GM23338 (cell line): ENCODE measurements around the gene COA8. TPM values are rescaled to one million over a fixed set of nuclear protein-coding genes. Genes with fewer than 3 reads are reported as not detected.

Experiments
- ATAC-seq: fragments of 200-7000 bp; cut with Tn5 transposase; 3 replicates; pipeline ENCODE4 v1.9.1; 2020
- DNase-seq: peaks from one replicate; pipeline ENCODE4 v3.0.0-alpha.2; 2015; ENCODE audit warnings: low spot score
- H2AFZ ChIP-seq: fragments of 200-600 bp; sonication (generic); 2 replicates; pipeline ENCODE4 v1.8.0; 2016; ENCODE audit warnings: antibody characterized with exemption, mild to moderate bottlenecking, moderate library complexity
- H3F3A ChIP-seq: fragments of 200-600 bp; sonication (generic); replicated peaks from 2 replicates; pipeline ENCODE4 v1.8.0; 2017; ENCODE audit warnings: antibody characterized with exemption, mixed run types, low read depth
- H3K27ac ChIP-seq: fragments of 200-600 bp; sonication (generic); 2 replicates; pipeline ENCODE4 v1.6.1; 2016; ENCODE audit warnings: low read depth
- H3K27me3 ChIP-seq: fragments of 200-600 bp; sonication (generic); 2 replicates; pipeline ENCODE4 v1.8.0; 2016; ENCODE audit warnings: mild to moderate bottlenecking, mixed run types, moderate library complexity; ENCODE audit not compliant: insufficient read depth
- H3K36me3 ChIP-seq: fragments of 200-600 bp; sonication (generic); 2 replicates; pipeline ENCODE4 v1.8.0; 2016; ENCODE audit warnings: mild to moderate bottlenecking; ENCODE audit not compliant: insufficient read depth
- H3K4me1 ChIP-seq: fragments of 200-600 bp; sonication (generic); 2 replicates; pipeline ENCODE4 v1.8.0; 2016; ENCODE audit warnings: mild to moderate bottlenecking, moderate library complexity; ENCODE audit not compliant: insufficient read depth
- H3K4me2 ChIP-seq: fragments of 200-600 bp; sonication (generic); 2 replicates; pipeline ENCODE4 v1.7.1; 2017; ENCODE audit warnings: mixed run types
- H3K4me3 ChIP-seq: fragments of 200-600 bp; sonication (generic); 2 replicates; pipeline ENCODE4 v1.6.1; 2016; ENCODE audit warnings: mixed run types
- H3K79me2 ChIP-seq: fragments of 200-600 bp; sonication (generic); replicated peaks from 2 replicates; pipeline ENCODE4 v1.8.0; 2017; ENCODE audit warnings: mild to moderate bottlenecking; ENCODE audit not compliant: insufficient read depth
- H3K9me2 ChIP-seq: fragments of 200-600 bp; sonication (generic); 2 replicates; pipeline ENCODE4 v1.8.0; 2017; ENCODE audit not compliant: insufficient read depth
- H4K20me1 ChIP-seq: fragments of 200-600 bp; sonication (generic); replicated peaks from 2 replicates; pipeline ENCODE4 v1.8.0; 2017; ENCODE audit warnings: mild to moderate bottlenecking; ENCODE audit not compliant: insufficient read depth
- H3K27ac Mint-ChIP-seq: 2 replicates; pipeline ENCODE4 v1.8.0; 2020; ENCODE audit warnings: inconsistent platforms, mild to moderate bottlenecking, moderate library complexity, mixed read lengths
- H3K27me3 Mint-ChIP-seq: 3 replicates; pipeline ENCODE4 v1.8.0; 2022; ENCODE audit warnings: low read depth, mild to moderate bottlenecking, moderate library complexity, mixed read lengths, inconsistent platforms; ENCODE audit not compliant: insufficient read depth, poor library complexity
- H3K36me3 Mint-ChIP-seq: 3 replicates; pipeline ENCODE4 v1.8.0; 2021; ENCODE audit warnings: low read depth, mild to moderate bottlenecking, inconsistent platforms, moderate library complexity, mixed read lengths
- H3K4me1 Mint-ChIP-seq: 3 replicates; pipeline ENCODE4 v1.8.0; 2020; ENCODE audit warnings: mild to moderate bottlenecking, inconsistent platforms, mixed read lengths
- H3K4me3 Mint-ChIP-seq: 3 replicates; pipeline ENCODE4 v1.8.0; 2021; ENCODE audit warnings: moderate library complexity, mild to moderate bottlenecking, inconsistent platforms, mixed read lengths
- H3K9me3 Mint-ChIP-seq: 3 replicates; pipeline ENCODE4 v1.8.0; 2020; ENCODE audit warnings: moderate library complexity, mild to moderate bottlenecking, inconsistent platforms, mixed read lengths
- CREB1 ChIP-seq: fragments of 250-450 bp; sonication (Bioruptor Pico); IDR thresholded peaks from 2 replicates; pipeline ENCODE4 v1.5.0; 2020; ENCODE audit warnings: low read depth, mild to moderate bottlenecking, moderate library complexity
- ETS1 ChIP-seq: IDR thresholded peaks from 2 replicates; pipeline ENCODE4 v1.6.1; 2016; ENCODE audit warnings: antibody characterized with exemption
- EZH2 ChIP-seq: fragments of 200-600 bp; sonication (generic); IDR thresholded peaks from one replicate; pipeline ENCODE4 v1.8.0; 2017; ENCODE audit warnings: antibody characterized with exemption, mild to moderate bottlenecking, low read depth; ENCODE audit not compliant: unreplicated experiment
- EZH2phosphoT487 ChIP-seq: fragments of 200-600 bp; sonication (generic); IDR thresholded peaks from one replicate; pipeline ENCODE4 v1.8.1; 2018; ENCODE audit warnings: antibody characterized with exemption; ENCODE audit not compliant: unreplicated experiment
- JUNB ChIP-seq: IDR thresholded peaks from one replicate; pipeline ENCODE4 v1.6.1; 2016; ENCODE audit warnings: antibody characterized with exemption; ENCODE audit not compliant: unreplicated experiment
- NANOG ChIP-seq: IDR thresholded peaks from 2 replicates; pipeline ENCODE4 v1.6.1; 2016; ENCODE audit warnings: antibody characterized with exemption, borderline replicate concordance
- POLR2AphosphoS5 ChIP-seq: IDR thresholded peaks from 2 replicates; pipeline ENCODE4 v1.6.1; 2016; ENCODE audit warnings: antibody characterized with exemption, low read depth
- STAT1 ChIP-seq: IDR thresholded peaks from one replicate; pipeline ENCODE4 v1.6.1; 2016; ENCODE audit warnings: antibody characterized with exemption; ENCODE audit not compliant: unreplicated experiment
- ZNF114 ChIP-seq: fragments of 250-450 bp; sonication (Bioruptor Pico); IDR thresholded peaks from 2 replicates; pipeline ENCODE4 v1.5.0; 2020; ENCODE audit warnings: mild to moderate bottlenecking, moderate library complexity
- ZNF331 ChIP-seq: fragments of 250-450 bp; sonication (Bioruptor Pico); IDR thresholded peaks from 2 replicates; pipeline ENCODE4 v1.5.0; 2020; ENCODE audit warnings: low read depth, mild to moderate bottlenecking, moderate library complexity
- polyA plus RNA-seq: library from polyadenylated mRNA; unstranded; fragments of >200 nt; fragmentation: Nextera tagmentation; extraction: Ambion mirVana; gene quantifications from 2 replicates; pipeline ENCODE4 v1.2.1, GENCODE V29; 2016
- total RNA-seq: library from RNA; depleted of rRNA; stranded (reverse); fragments of >200 nt; shearing (Covaris generic); gene quantifications from 2 replicates; pipeline ENCODE4 v1.2.3, GENCODE V29; 2014
- TF ChIP-seq, protein P1 (sequence below): IDR thresholded peaks from one replicate; pipeline ENCODE4 v1.6.1; 2018; ENCODE audit warnings: antibody characterized with exemption; ENCODE audit not compliant: unreplicated experiment
- TF ChIP-seq, protein P2 (sequence below), 2 experiments: fragments of 200-600 bp in 1 of 2; sonication (generic) in 1 of 2; conservative IDR thresholded peaks; 2 replicates each; pipeline versions ENCODE4 v1.5.1 to v1.6.1; 2016 to 2017; ENCODE audit warnings: antibody characterized with exemption in 2 of 2, low read depth in 2 of 2, mild to moderate bottlenecking in 2 of 2, moderate library complexity in 1 of 2
- TF ChIP-seq, protein P3 (sequence below): fragments of 250-450 bp; sonication (Bioruptor Pico); IDR thresholded peaks from 2 replicates; pipeline ENCODE4 v1.5.0; 2020; ENCODE audit warnings: mild to moderate bottlenecking, moderate library complexity

COA8 gene
- total and polyA plus RNA-seq, 2 experiments from 2014 or later = 61.3 to 130 TPM

DNA sequence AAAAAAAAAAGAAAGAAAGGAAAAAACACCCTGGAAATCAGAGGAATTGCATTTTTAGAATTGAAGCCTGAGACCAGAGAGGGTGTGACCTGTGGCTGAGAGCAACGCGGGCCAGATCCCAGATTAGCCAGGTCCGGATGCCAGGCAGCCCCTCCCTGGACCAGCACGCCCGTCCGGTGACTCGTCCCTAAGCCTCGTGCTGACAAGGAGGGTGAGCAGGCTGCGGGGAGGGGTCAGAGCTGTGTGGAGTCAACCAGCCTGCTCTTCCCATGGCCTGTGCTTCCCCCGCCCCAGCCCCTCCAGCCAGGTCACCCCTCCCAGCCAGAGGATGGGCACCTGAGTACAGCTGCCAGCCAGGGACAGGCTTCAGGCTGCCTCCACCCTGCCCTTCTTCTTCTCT lies 62.1 kb downstream of the COA8 start:
- Mint-ChIP-seq H3K27me3 (peaks cover 6% of the 10 kb centered on the region), H3K36me3 (no peaks in the 10 kb centered on the region; the same call in 2 of the 3 replicates), H3K4me3 (no peak overlapping the region), H3K4me1 (peaks cover 9% of the 10 kb centered on the region; the same call in 2 of the 3 replicates), H3K27ac (no peak overlapping the region), H3K9me3 (no peaks in the 10 kb centered on the region)
- peaks cover 3% of the 10 kb centered on the region; the same call in 1 of the 2 replicates for H3K4me1 ChIP-seq
- H3K27me3 ChIP-seq = no peaks in the 10 kb centered on the region
- H3K9me2 ChIP-seq = no peaks in the 10 kb centered on the region
- H3K4me3 ChIP-seq = no peak overlapping the region
- H3F3A ChIP-seq = 0 out of 2 replicates have a peak, but pooled peaks cover 11% of the 10 kb centered on the region
- 0 out of 2 replicates have a peak overlapping the region, but pooled peaks have one; percentile 59 for H2AFZ ChIP-seq
- H3K36me3 ChIP-seq = no peaks in the 10 kb centered on the region
- no peak for ATAC-seq
- H4K20me1 ChIP-seq = no peaks in the 10 kb centered on the region
- H3K4me2 ChIP-seq = no peak overlapping the region
- TF ChIP-seq ZNF114 = no peak
- TF ChIP-seq ETS1 = no peak
- TF ChIP-seq JUNB = no peak
- no peak for TF ChIP-seq CREB1 (CRISPR knock-in tag)
- no peak for TF ChIP-seq STAT1
- TF ChIP-seq, protein P1, sequence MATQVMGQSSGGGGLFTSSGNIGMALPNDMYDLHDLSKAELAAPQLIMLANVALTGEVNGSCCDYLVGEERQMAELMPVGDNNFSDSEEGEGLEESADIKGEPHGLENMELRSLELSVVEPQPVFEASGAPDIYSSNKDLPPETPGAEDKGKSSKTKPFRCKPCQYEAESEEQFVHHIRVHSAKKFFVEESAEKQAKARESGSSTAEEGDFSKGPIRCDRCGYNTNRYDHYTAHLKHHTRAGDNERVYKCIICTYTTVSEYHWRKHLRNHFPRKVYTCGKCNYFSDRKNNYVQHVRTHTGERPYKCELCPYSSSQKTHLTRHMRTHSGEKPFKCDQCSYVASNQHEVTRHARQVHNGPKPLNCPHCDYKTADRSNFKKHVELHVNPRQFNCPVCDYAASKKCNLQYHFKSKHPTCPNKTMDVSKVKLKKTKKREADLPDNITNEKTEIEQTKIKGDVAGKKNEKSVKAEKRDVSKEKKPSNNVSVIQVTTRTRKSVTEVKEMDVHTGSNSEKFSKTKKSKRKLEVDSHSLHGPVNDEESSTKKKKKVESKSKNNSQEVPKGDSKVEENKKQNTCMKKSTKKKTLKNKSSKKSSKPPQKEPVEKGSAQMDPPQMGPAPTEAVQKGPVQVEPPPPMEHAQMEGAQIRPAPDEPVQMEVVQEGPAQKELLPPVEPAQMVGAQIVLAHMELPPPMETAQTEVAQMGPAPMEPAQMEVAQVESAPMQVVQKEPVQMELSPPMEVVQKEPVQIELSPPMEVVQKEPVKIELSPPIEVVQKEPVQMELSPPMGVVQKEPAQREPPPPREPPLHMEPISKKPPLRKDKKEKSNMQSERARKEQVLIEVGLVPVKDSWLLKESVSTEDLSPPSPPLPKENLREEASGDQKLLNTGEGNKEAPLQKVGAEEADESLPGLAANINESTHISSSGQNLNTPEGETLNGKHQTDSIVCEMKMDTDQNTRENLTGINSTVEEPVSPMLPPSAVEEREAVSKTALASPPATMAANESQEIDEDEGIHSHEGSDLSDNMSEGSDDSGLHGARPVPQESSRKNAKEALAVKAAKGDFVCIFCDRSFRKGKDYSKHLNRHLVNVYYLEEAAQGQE = no peak
- TF ChIP-seq, protein P2, sequence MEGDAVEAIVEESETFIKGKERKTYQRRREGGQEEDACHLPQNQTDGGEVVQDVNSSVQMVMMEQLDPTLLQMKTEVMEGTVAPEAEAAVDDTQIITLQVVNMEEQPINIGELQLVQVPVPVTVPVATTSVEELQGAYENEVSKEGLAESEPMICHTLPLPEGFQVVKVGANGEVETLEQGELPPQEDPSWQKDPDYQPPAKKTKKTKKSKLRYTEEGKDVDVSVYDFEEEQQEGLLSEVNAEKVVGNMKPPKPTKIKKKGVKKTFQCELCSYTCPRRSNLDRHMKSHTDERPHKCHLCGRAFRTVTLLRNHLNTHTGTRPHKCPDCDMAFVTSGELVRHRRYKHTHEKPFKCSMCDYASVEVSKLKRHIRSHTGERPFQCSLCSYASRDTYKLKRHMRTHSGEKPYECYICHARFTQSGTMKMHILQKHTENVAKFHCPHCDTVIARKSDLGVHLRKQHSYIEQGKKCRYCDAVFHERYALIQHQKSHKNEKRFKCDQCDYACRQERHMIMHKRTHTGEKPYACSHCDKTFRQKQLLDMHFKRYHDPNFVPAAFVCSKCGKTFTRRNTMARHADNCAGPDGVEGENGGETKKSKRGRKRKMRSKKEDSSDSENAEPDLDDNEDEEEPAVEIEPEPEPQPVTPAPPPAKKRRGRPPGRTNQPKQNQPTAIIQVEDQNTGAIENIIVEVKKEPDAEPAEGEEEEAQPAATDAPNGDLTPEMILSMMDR (conservative IDR thresholded peaks at IDR 0.05; ENCODE audit: low read depth in 2 of 2) = no peak
- no peak for TF ChIP-seq EZH2phosphoT487
- TF ChIP-seq, protein P3, sequence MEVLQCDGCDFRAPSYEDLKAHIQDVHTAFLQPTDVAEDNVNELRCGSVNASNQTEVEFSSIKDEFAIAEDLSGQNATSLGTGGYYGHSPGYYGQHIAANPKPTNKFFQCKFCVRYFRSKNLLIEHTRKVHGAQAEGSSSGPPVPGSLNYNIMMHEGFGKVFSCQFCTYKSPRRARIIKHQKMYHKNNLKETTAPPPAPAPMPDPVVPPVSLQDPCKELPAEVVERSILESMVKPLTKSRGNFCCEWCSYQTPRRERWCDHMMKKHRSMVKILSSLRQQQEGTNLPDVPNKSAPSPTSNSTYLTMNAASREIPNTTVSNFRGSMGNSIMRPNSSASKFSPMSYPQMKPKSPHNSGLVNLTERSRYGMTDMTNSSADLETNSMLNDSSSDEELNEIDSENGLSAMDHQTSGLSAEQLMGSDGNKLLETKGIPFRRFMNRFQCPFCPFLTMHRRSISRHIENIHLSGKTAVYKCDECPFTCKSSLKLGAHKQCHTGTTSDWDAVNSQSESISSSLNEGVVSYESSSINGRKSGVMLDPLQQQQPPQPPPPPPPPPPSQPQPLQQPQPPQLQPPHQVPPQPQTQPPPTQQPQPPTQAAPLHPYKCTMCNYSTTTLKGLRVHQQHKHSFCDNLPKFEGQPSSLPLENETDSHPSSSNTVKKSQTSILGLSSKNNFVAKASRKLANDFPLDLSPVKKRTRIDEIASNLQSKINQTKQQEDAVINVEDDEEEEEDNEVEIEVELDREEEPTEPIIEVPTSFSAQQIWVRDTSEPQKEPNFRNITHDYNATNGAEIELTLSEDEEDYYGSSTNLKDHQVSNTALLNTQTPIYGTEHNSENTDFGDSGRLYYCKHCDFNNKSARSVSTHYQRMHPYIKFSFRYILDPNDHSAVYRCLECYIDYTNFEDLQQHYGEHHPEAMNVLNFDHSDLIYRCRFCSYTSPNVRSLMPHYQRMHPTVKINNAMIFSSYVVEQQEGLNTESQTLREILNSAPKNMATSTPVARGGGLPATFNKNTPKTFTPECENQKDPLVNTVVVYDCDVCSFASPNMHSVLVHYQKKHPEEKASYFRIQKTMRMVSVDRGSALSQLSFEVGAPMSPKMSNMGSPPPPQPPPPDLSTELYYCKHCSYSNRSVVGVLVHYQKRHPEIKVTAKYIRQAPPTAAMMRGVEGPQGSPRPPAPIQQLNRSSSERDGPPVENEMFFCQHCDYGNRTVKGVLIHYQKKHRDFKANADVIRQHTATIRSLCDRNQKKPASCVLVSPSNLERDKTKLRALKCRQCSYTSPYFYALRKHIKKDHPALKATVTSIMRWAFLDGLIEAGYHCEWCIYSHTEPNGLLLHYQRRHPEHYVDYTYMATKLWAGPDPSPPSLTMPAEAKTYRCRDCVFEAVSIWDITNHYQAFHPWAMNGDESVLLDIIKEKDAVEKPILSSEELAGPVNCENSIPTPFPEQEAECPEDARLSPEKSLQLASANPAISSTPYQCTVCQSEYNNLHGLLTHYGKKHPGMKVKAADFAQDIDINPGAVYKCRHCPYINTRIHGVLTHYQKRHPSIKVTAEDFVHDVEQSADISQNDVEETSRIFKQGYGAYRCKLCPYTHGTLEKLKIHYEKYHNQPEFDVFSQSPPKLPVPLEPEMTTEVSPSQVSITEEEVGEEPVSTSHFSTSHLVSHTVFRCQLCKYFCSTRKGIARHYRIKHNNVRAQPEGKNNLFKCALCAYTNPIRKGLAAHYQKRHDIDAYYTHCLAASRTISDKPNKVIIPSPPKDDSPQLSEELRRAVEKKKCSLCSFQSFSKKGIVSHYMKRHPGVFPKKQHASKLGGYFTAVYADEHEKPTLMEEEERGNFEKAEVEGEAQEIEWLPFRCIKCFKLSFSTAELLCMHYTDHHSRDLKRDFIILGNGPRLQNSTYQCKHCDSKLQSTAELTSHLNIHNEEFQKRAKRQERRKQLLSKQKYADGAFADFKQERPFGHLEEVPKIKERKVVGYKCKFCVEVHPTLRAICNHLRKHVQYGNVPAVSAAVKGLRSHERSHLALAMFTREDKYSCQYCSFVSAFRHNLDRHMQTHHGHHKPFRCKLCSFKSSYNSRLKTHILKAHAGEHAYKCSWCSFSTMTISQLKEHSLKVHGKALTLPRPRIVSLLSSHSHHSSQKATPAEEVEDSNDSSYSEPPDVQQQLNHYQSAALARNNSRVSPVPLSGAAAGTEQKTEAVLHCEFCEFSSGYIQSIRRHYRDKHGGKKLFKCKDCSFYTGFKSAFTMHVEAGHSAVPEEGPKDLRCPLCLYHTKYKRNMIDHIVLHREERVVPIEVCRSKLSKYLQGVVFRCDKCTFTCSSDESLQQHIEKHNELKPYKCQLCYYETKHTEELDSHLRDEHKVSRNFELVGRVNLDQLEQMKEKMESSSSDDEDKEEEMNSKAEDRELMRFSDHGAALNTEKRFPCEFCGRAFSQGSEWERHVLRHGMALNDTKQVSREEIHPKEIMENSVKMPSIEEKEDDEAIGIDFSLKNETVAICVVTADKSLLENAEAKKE (CRISPR knock-in tag) = no peak
- TF ChIP-seq NANOG = no peak
- no peak for TF ChIP-seq POLR2AphosphoS5
- TF ChIP-seq EZH2 = no peak
- TF ChIP-seq ZNF331 = no peak
- H3K79me2 ChIP-seq = peaks cover 4% of the 10 kb centered on the region
- no peak overlapping the region for H3K27ac ChIP-seq
- no peak for DNase-seq
